HTR-8/SVneo (cell line): ENCODE measurements around the gene NTM.

Experiments
- DNase-seq: peaks from one replicate; pipeline ENCODE4 v3.0.0; 2011; ENCODE audit warnings: low spot score, mixed read lengths; ENCODE audit not compliant: insufficient read length
- FAIRE-seq: peaks from 2 replicates; lab custom pipeline; 2011; peaks lifted over from hg19 to GRCh38; lab: Jason Lieb, UNC

The NTM gene

DNA sequence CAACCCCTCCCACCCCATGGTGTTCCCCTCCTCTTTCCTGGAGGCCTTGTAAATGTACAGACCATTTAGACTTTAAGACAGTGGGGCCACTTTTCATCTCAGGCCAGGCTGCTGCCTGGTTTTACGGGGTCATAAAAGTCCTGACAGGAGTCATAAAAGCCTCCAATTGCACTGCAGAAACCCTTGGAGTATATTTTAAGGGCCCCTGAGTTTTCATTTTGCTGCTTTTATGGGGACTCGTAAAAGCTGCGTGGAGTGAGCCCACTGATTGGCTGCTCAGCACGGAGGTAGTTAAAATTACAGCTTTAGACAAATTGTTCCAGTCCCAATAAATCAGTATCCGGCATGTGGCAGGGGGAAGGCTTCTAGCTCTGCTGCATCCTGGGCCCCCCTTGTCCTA, 627.6 kb downstream of the NTM start:
- DNase-seq (no peak), FAIRE-seq (no peak)

DNA sequence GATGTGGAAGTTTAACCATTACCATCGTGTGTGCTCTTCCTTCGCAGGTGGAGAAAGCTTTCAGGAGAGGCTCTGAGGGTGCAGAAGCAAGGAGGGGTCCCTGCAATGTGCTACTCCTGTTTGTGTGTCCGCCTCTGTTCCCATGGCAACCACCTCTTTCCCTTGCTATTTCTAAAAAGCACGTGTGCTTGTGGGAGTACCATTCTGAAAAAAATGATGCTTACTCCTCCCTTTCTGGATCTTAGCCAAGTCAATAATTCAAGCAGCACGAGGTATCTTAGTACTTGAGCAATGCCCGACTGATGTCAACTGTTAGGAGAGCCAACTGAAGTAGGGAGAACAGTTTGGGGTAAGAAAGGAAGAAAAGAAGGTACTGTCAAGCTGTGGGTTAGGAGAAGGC, 628.7 kb downstream of the NTM start:
- FAIRE-seq (no peak), DNase-seq (no peak)

DNA sequence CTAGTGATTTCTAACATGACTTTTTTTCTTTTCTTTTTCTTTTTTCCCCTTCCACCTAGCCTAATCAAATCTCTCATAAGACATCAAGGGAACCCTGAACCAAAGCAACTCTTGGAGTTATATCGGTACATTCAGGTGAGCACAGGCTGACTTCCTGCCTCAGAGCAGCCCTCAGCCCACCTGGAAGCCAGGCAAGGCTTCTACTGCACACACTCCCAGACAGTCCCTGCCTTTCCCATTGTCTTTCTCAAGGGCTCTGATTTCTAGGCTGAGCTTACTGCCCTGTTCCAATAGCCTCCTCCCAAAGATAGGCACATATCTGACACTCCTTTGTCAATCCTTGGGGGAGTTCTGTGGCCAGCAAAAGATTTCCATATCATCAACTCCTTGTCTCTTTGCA, 629.5 kb downstream of the NTM start:
- no peak for FAIRE-seq
- no peak for DNase-seq

DNA sequence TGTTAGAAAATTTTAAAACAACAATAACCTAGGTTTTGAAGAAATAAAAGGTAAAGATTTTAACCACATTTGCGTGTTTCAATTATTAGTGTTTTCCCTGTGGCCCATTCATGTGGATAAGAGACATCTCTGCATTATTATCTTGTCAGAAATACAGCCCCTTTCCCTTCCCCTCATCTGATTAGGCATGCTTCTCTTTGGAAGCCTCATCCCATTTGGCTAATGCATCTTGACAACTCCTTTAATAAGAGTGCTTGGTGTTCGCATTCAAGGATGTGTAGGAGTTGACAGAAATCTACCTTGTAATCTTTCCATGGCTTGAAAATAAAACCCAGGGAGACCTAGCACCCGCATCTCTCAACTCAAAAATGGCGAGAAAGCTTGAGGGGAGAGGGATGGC, 635.5 kb downstream of the NTM start:
- FAIRE-seq (no peak), DNase-seq (no peak)

DNA sequence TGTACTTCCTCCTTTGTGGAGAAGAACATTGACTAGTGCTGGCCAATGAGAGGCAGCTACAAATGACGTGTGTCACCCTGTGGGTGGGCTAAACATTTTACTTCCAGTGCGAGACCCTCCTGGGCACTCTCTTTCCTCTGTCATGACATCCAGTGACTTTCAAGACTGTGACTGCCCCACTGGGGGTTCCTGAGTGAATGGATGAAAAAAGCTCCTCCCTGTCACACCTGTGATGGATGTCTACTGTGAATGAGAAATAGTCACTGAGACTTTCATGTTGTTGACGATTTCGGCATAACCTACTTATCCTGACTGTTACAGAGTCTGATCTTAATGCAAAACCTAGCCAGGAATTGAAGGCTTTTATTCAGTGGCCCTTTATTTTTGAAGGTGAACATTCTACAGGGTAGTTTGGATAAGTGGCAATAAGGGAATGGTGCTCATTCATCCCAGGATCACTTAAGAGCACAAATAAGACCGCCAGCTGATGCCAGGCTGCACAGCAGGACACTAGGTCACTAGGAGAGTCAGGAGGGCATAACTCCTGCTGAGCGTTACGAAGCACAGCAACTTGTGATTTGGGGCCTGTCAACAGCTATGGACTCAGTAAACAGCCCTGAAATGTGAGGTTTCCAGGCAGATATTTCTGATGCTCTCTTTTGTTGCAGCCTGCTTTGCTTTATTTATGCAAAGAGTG, 636.6 kb downstream of the NTM start:
- FAIRE-seq, result no peak
- no peak for DNase-seq

DNA sequence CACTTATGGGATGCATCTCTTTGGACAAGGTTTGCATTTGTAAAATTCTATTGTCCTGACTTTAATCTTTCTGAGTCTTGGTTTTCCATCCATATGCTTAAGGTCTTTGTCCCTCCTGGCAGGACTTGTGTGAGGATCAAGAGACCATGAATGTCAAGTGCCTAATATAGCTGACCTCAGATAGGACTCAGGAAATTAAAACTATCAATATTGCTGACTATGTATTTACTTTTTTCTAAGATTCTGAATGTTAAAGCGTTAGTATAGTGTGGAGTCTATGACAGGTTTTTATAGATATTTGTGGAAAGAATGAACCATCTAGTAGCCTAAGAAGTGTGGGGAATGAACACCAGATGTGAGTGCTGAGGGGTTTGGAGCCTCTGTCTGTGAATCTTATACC, 637.8 kb downstream of the NTM start:
- no peak for DNase-seq
- no peak for FAIRE-seq

DNA sequence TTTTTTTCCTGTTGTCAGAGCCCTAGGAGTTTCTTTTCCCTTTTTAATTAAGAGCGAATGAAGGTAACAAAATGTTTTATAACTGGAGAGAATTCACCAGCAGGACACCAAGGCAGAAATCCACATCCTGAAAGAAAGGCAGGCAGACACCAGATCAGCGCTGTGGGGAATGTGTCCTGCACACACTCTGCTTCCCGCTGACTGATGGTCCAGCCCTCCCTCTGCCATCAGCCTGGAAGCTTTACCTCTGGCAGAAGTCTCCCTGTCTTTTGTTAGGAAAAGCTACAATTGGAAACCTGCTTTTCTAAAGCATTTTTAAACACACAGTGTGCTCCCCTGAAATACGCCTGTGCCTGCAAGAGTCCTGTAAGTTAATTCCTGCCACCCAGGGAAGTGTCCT, 638.5 kb downstream of the NTM start:
- DNase-seq (no peak), FAIRE-seq (no peak)

DNA sequence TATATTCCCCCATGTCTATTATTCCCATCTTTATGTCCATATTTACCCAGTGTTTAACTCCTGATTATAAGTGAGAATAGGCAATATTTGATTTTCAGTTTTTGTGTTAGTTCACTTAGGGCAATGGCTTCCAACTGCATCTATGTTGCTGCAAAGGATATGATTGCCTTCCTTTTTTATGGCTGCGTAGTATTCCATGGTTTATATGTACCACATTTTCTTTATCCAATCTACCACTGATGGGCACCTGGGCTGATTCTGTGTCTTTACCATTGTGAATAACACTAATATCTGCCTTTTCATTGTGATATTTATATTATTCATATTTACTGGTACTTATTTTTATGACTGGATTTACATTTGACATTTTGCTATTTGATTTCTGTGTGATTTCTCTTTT, 649.6 kb downstream of the NTM start:
- FAIRE-seq (no peak), DNase-seq (no peak)

DNA sequence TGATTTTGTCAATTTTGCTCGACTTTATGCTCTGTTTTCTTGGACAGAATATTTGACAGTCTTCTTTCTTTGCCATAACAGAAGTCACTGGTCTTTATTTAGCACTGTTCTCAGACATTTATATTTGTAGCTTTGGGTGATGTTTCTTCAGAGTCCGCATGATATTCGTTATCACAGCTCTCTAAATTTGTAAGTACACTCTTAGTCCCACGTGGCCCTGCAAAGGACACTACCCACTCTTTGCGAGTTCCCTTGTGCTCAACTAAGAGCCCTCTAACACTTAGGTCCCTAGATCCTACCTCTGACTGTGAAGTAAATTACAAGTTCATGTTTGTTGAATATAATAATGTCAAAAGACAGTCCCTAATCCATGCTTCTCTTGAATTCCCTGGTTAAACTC, 651.9 kb downstream of the NTM start:
- no peak for FAIRE-seq

DNA sequence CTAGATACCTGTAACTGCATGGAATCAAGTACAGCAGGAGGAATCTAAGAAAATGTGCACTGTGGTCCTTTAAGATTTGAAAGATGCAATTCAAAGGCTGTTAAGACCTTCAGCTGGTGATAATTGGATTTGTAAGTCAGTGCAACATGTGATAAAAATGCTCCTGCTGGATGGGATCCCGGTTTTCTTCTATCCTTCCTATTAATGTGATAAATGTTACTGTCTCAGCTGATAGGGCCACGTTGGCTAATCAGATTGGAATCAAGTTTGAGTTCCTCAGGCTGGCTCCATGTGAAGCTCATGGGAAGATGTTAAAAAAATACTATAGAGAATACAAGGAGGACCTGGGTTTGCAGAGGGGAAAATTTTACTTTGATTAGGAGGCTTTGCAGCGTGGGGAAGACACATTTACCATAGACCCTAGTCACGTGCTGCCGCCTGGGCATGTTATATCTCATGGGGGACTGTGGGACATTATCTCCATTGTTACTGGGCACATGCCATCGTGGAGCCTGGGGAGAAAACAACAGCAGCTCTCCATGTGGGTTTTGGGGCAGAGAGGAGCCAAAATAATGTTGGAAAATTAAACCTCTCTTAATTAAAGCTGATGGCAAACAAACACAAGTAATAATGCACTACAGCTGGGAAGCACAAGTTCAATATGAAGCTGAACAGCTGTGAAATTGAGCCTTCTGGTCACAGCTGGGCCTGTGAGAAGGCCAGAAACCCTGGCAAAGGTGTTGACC, 652.5 kb downstream of the NTM start:
- FAIRE-seq (no peak), DNase-seq (no peak)

More for the DNA sequence above, 651.9 kb downstream of the NTM start:
- no peak for DNase-seq

DNA sequence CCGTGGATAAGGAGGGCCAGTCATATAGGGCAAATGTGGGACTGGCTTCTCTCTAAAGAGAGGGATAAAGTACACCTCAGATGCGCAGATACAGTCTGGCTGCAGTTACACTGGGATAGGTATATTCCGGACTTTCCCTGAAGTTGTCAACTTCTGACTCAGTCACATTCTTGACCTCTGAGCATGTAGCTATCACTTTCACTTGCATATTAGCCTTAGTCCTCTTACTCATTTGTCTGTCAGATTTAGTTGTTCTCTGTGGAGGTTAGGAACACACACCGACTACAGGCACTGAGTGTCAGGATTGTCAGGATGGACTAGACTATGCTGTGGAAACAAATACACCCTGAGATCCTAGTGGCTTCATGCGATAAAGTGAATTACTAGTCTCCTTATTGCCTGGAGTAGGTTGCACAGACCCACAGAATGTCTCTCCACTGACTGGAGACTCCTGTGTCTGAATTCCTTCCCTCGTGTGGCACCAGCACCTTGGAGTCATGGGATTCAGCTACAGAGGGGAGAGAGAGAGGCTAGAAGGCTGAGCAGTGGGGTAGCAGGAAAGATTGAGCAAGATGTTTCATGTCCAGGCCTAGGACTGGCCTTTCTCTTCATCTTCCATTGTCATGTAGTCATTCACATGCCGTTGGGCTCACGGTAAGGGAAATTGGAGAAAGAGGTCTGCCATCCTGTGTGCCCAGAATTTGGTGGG, 654.3 kb downstream of the NTM start:
- DNase-seq (peak; percentile 39), FAIRE-seq (peak; percentile 79)

DNA sequence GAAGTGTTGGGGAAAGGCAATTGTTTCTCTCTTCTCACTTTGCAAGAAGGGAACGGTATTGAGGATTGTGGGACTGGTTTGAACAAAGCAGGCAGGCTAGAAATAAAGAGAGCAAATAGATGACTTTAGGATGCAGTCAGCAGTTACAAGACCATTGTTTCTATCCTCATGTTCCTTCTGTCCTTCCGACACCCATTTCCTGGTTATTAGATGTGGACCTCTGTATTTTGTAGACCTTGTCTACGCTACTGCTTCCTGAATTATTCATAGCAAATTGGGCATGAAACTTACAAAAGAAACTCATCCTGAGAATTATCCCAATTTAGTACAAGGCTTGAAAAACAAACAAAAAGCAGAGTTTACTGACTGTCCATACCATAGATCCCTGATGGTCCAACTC, 656.3 kb downstream of the NTM start:
- FAIRE-seq, result no peak
- DNase-seq, result no peak

DNA sequence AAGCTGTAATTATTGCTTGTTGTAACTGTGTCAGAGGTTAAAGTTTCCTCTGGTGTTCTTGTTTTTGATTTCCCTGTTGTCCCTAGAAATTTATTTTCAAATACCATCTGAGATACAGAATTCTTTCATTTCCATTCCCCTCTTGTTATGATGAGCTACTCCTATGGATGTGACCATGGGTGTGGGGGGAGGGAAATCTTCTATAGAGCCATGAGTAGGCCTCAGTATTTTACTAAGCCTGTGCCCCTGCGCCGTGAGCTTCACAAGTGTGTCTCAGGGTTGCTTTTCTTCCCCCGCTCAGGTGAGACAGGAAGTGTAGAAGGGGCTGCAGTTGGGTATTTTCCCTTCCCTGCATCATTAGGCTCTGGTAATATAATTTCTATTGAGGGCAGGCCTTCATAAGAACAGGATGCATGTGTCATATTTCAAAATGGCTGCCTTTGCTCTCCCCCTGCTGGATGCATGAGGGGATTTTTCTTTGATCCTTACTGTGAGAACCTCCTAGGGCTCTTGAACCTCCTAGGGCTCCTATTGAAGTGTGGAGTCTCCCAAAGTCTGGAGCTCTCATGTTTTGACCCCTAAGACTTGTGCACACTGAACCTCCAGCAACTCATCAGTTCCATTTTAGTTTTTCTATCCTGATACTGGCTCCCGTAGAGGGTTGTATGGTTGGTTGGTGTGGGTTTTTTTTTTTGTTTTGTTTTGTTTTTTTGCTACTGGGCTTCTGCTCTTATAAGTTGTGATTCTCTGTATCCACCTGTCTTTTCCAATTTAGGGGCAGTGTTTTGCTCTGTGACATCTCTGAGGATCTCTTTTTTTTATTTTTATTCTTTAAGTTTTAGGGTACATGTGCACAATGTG, 658.2 kb downstream of the NTM start:
- DNase-seq, result no peak
- FAIRE-seq, result no peak

DNA sequence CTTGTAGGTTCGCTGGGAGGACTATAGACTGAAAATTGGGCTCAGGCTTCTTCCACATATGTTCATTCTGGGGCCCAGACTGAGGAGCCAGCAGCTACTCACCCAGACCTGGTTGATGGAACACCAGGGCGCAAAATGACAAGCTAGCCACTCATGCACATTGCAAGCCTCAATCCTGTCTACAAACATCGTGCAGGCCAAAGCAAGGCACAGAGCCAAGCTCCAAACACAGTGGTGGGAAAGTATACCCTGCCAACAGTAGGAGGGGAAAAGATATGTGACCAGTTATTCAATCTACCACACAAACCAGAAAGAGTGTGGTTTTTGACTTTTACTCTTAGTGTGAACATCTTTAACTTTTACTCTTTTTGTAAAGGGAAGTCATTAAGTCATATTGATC, 660.5 kb downstream of the NTM start:
- FAIRE-seq (no peak), DNase-seq (no peak)

DNA sequence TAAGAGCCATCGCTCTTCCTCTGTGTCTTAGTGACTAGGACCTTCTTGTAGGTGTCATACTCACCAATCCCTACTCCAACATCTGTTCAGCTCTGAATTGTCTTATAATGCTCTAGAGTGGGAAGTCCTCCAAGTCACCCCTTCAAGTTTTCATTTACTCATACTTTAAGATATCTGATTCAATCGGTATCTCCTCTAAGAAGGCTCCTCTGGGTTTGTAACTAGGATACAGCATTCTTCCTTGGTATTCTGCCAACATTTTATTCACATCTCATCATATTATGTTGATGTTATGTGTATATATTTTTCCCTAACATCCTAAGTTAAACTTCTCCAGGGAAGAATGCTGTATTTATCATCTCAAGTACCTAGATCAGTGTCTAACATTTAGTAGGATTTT, 662.1 kb downstream of the NTM start:
- FAIRE-seq (no peak), DNase-seq (no peak)

DNA sequence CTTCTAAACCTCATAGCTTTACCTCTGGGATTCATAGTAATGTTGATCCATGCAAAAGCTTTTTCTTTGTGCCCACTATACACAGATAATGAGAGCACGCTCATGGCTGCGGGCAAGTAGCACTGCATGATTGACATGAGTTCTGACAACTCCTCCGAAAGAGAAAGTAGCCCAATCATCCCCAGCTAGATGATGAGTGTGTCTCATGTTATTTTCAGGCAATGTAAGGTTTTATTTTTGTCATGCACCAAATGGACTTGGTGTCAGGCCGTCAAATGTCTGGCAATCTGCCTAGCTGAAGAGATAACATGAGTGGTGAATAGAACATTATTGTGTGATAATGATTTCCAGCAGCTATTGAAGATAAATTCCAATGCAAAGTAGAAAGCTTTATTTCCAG, 662.6 kb downstream of the NTM start:
- FAIRE-seq (no peak), DNase-seq (no peak)

DNA sequence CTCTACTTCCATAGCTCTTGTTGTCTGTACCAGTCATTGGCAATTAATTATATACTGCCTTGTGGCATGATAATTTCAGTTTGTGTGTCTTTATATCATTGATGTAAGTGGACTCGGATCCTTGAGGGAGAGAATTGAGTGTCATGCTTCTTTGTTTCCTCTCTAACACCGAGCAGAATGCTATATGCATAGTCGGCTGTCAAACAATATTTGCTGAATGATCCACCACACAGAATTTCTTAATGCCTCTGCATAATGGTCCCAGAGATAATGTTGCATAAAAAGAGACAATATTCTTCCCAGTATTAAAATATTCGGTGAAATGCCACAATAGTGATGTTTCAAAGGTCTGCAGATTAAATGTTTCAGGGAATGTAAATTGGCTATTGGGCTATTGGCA, 664.8 kb downstream of the NTM start:
- DNase-seq (no peak), FAIRE-seq (no peak)

DNA sequence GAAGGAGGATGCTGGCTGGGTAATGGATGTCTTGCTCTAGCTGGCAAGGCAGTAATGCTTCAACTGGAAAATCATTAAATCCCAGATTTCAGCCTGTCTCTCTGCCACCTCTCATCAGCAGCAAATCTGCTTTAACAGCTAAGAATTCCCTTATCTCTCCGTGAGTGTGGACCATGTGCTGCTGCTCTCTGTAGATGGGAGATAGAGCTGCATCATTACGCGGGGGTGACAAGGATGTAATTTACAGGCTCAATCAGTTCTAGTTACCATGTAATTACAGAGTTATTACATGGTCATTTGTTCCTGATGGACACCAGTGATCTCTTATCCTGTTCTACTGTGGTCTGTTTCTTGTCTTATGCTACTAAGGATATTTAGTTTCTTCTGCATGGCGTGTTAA, 665.4 kb downstream of the NTM start:
- DNase-seq (no peak), FAIRE-seq (no peak)

DNA sequence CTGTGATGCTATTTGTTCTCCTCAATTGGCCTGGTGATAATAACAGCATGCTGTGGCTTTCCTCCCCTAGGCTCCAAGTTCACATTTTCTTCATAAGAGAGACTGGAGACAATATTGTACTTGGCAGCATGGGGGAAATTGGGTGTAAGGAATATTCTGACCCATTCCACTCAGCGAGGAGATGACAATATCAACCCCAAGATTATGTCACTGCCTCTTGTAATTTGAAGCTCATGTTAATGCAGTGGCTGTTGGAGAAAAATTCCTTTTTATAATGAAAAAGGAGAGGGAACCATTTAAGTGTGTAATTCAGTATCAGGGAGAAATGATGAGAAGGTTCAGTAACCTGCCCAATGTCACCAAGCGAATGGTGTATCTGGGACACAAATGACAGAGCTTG, 665.8 kb downstream of the NTM start:
- DNase-seq, result no peak
- no peak for FAIRE-seq

DNA sequence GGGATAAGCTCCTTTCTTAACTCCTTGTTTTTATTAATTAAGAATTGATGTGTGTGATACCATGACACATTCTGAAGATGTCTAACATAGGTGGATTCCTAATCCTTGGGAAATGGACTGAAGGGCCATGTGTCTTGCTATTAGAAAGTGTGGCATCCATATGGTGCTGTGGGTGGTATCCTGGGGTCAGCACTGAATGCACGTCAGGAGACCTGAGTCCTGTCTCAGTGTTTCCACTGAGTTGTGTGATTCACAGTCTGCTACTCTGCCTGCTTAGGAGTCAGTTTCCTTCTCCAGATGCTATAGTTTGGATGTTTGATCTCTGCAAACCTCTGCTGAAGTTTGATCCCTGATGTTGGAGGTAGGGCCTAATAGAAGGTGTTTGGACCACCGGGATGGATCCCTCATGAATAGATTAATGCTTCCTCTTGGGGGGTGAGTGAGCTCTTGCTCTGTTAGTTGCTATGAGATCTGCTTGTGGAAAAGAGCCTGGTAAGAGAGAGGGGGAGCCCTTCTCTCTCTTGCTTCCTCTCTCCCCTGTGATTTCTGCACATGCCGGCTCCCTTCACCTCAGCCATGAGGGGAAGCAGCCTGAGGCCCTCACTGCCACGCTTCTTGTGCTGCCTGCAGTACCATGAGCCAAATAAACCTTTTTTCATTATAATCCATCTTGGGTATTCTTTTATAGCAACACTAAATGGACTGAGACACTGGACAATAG, 666.5 kb downstream of the NTM start:
- DNase-seq (no peak), FAIRE-seq (no peak)
